NT2/D1 (cell line): ENCODE data around the gene FILIP1L.

ENCODE experiments used
- DNase-seq: peaks from one replicate; pipeline ENCODE4 v3.0.0-alpha.2; 2011; ENCODE audit warnings: low read depth, low spot score
- H3K27me3 ChIP-seq: 2 replicates; pipeline ENCODE4 v1.6.0; 2011; ENCODE audit warnings: mild to moderate bottlenecking; ENCODE audit not compliant: insufficient read length, insufficient read depth
- H3K36me3 ChIP-seq: 2 replicates; pipeline ENCODE4 v1.6.1; 2011; ENCODE audit warnings: mild to moderate bottlenecking, low read length, mixed read lengths; ENCODE audit not compliant: insufficient read depth, insufficient read length
- H3K4me1 ChIP-seq: 2 replicates; pipeline ENCODE4 v1.5.1; 2011; ENCODE audit not compliant: insufficient read depth, insufficient read length
- H3K4me3 ChIP-seq: 2 replicates; pipeline ENCODE4 v1.5.1; 2011; ENCODE audit warnings: low read depth; ENCODE audit not compliant: insufficient read length
- H3K9ac ChIP-seq: 2 replicates; pipeline ENCODE4 v1.6.0; 2011; ENCODE audit warnings: low read depth; ENCODE audit not compliant: insufficient read length
- H3K9me3 ChIP-seq: 2 replicates; pipeline ENCODE4 v1.5.1; 2011; ENCODE audit warnings: mild to moderate bottlenecking, low read length; ENCODE audit not compliant: insufficient read depth
- SUZ12 ChIP-seq: IDR thresholded peaks from 2 replicates; pipeline ENCODE4 v1.6.1; 2011; ENCODE audit not compliant: insufficient read length, insufficient read depth; ENCODE audit errors: extremely low read depth
- YY1 ChIP-seq: IDR thresholded peaks from 2 replicates; pipeline ENCODE4 v1.6.1; 2011; ENCODE audit not compliant: insufficient read length, insufficient read depth
- ZNF274 ChIP-seq: IDR thresholded peaks from 2 replicates; pipeline ENCODE4 v1.6.1; 2011; ENCODE audit warnings: mild to moderate bottlenecking, low read depth, low read length

FILIP1L gene

GRCh38 chr3:99789011-99789721 lies 325.1 kb downstream of the FILIP1L start:
- H3K27me3 ChIP-seq, result no peaks in the 10 kb centered on the region
- TF ChIP-seq ZNF274, result no peak
- no peak for TF ChIP-seq YY1
- no peak for TF ChIP-seq SUZ12
- no peaks in the 10 kb centered on the region for H3K36me3 ChIP-seq
- no peaks in the 10 kb centered on the region for H3K4me1 ChIP-seq
- no peak overlapping the region for H3K4me3 ChIP-seq
- H3K9ac ChIP-seq, result no peak overlapping the region
- no peaks in the 10 kb centered on the region for H3K9me3 ChIP-seq
- DNase-seq, result no peak
